Fibroblast of lung (primary cell): ENCODE results near the gene SLC41A1. TPM values are rescaled to one million over a fixed set of nuclear protein-coding genes. Genes with fewer than 3 reads are reported as not detected.

Source experiments
- DNase-seq, 2 donors: peaks; one replicate each; pipeline versions ENCODE4 v3.0.0 to v3.0.0-alpha.2; 2010; ENCODE audit warnings: low read depth in 2 of 2
- H2AFZ ChIP-seq: 2 replicates; pipeline ENCODE4 v1.5.1; 2012; ENCODE audit warnings: low read length, control low read depth, inconsistent platforms
- H3K27ac ChIP-seq: 2 replicates; pipeline ENCODE4 v1.5.1; 2011; ENCODE audit warnings: low read length, control low read depth; ENCODE audit not compliant: insufficient read depth
- H3K27me3 ChIP-seq: 2 replicates; pipeline ENCODE4 v1.5.1; 2011; ENCODE audit warnings: mild to moderate bottlenecking, low read length; ENCODE audit not compliant: control insufficient read depth, insufficient read depth
- H3K36me3 ChIP-seq: 2 replicates; pipeline ENCODE4 v1.5.1; 2011; ENCODE audit warnings: low read length; ENCODE audit not compliant: control insufficient read depth, insufficient read depth
- H3K4me1 ChIP-seq: 2 replicates; pipeline ENCODE4 v1.5.1; 2011; ENCODE audit warnings: low read length; ENCODE audit not compliant: control insufficient read depth, insufficient read depth; ENCODE audit errors: extremely low read depth
- H3K4me2 ChIP-seq: 2 replicates; pipeline ENCODE4 v1.5.1; 2011; ENCODE audit warnings: low read length, control low read depth; ENCODE audit not compliant: insufficient read depth; ENCODE audit errors: extremely low read depth
- H3K4me3 ChIP-seq, 4 experiments: fragments of 200-600 bp in 1 of 4; sonication (generic) in 1 of 4; replicated peaks in 1 of 4; 2 replicates each; pipeline ENCODE4 v1.5.1; 2011 to 2016; ENCODE audit warnings: low read length in 4 of 4, low read depth in 3 of 4, mild to moderate bottlenecking in 3 of 4, control low read depth in 2 of 4, inconsistent platforms in 1 of 4, mixed read lengths in 1 of 4; ENCODE audit not compliant: insufficient read depth in 1 of 4; ENCODE audit errors: control extremely low read depth in 1 of 4
- H3K79me2 ChIP-seq: 2 replicates; pipeline ENCODE4 v1.5.1; 2012; ENCODE audit warnings: mild to moderate bottlenecking, low read length, inconsistent platforms; ENCODE audit not compliant: control insufficient read depth, insufficient read depth
- H3K9ac ChIP-seq: 2 replicates; pipeline ENCODE4 v1.5.1; 2011; ENCODE audit warnings: mild to moderate bottlenecking, low read length, control low read depth; ENCODE audit not compliant: insufficient read depth
- H3K9me3 ChIP-seq: 2 replicates; pipeline ENCODE4 v1.5.1; 2012; ENCODE audit warnings: low read depth, low read length; ENCODE audit not compliant: control insufficient read depth, insufficient read depth
- H4K20me1 ChIP-seq: 2 replicates; pipeline ENCODE4 v1.5.1; 2011; ENCODE audit warnings: low read length; ENCODE audit not compliant: control insufficient read depth, insufficient read depth; ENCODE audit errors: extremely low read depth
- EZH2 ChIP-seq: IDR thresholded peaks from 2 replicates; pipeline ENCODE4 v1.5.1; 2012; ENCODE audit warnings: low read length, control low read depth, mild to moderate bottlenecking; ENCODE audit errors: missing control alignments
- polyA plus RNA-seq, 2 donors: library from polyadenylated mRNA; depleted of rRNA in 1 of 2; stranded (reverse) in 1 of 2; unstranded in 1 of 2; fragments of >200 nt; gene quantifications; 2 replicates each; pipeline ENCODE4 v1.2.1, GENCODE V29; 2011 to 2012; ENCODE audit warnings: missing spikeins in 1 of 2
- total RNA-seq: library from RNA; depleted of rRNA; stranded (reverse); fragments of >200 nt; gene quantifications from 2 replicates; pipeline ENCODE4 v1.2.1, GENCODE V29; 2014
- TF ChIP-seq, protein P1 (sequence below), 2 donors: IDR thresholded peaks in 1 of 2; conservative IDR thresholded peaks in 1 of 2; 1 replicate in 1 of 2; 2 replicates in 1 of 2; pipeline ENCODE4 v1.5.1; 2011 to 2012; ENCODE audit warnings: low read length in 2 of 2, control low read depth in 1 of 2, inconsistent platforms in 1 of 2, low read depth in 1 of 2, mild to moderate bottlenecking in 1 of 2

SLC41A1 gene
- total and polyA plus RNA-seq, 2 donors (not counting 1 experiment from before 2014, with no cell fraction given) = 24.6 to 28.9 TPM

DNA sequence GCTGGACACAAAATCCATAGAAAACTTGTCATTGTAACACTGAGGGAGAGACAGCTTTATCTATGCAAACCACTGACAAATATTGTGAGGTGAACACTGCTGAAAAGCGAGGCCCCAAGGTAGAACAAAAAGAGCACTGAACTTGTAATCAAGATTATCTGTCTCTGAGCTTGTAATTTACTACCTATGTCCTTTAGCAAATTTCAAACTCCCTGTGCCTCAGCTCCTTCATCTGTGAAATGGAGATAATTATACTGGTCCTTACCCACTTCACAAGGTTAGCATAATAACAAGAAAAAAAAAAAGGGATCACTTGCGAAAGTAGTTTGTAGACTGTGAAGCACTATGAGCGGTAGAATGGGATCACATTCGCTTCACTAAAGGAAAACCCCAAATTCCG lies 58.1 kb downstream of the SLC41A1 start:
- TF ChIP-seq, protein P1, sequence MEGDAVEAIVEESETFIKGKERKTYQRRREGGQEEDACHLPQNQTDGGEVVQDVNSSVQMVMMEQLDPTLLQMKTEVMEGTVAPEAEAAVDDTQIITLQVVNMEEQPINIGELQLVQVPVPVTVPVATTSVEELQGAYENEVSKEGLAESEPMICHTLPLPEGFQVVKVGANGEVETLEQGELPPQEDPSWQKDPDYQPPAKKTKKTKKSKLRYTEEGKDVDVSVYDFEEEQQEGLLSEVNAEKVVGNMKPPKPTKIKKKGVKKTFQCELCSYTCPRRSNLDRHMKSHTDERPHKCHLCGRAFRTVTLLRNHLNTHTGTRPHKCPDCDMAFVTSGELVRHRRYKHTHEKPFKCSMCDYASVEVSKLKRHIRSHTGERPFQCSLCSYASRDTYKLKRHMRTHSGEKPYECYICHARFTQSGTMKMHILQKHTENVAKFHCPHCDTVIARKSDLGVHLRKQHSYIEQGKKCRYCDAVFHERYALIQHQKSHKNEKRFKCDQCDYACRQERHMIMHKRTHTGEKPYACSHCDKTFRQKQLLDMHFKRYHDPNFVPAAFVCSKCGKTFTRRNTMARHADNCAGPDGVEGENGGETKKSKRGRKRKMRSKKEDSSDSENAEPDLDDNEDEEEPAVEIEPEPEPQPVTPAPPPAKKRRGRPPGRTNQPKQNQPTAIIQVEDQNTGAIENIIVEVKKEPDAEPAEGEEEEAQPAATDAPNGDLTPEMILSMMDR (conservative IDR thresholded peaks at IDR 0.05 in 1 of 2, IDR thresholded peaks at IDR 0.05 in 1 of 2; ENCODE audit: low read depth in 1 of 2, low read length in 2 of 2) = no peak
- TF ChIP-seq EZH2 = no peak
- H3K9ac ChIP-seq = no peak overlapping the region

DNA sequence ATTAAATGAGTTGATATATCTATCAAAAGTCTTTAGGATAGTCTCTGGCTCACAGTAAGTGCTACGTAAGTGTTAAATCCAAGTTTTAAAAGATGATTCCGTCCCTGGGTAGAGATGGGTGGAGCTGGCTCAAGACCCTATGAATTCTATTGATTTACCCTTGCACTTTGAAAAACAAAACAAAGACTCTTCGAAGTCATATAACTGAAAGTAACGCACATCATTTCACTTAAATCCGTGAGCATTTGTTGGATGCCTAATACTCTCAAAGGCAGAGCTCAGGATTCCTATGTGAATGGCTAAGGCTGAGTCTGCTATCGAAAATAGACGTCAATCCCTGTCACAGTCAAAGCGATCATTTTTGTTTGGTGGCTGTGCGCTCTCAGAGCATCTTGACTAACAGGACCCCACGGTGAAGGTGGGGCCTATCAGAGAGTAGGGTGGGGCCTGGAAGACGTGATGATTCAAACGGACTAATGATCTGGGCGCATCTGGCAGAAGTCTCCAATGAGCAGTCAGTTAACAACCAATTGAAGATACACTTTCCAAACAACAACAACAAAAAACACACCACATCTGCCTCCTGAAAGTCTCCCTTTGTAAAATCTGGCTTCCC lies 61.9 kb downstream of the SLC41A1 start:
- Histone ChIP-seq H3K27ac (no peak overlapping the region), H3K9me3 (no peaks in the 10 kb centered on the region), H4K20me1 (peaks cover 2% of the 10 kb centered on the region), H3K4me1 (peaks cover 5% of the 10 kb centered on the region), H3K4me3 (no peak overlapping the region), H3K9ac (no peak overlapping the region), H3K36me3 (no peaks in the 10 kb centered on the region), H3K27me3 (no peaks in the 10 kb centered on the region), H2AFZ (no peak overlapping the region), H3K4me2 (no peak overlapping the region), H3K79me2 (peaks cover 32% of the 10 kb centered on the region)
- TF ChIP-seq, protein P1 (conservative IDR thresholded peaks at IDR 0.05 in 1 of 2, IDR thresholded peaks at IDR 0.05 in 1 of 2; ENCODE audit: low read depth in 1 of 2, low read length in 2 of 2) = no peak
- no peak for TF ChIP-seq EZH2
- peak in 1 of 2 donors; percentile 12 for DNase-seq

More for the DNA sequence above, 58.1 kb downstream of the SLC41A1 start:
- DNase-seq = no peak
- no peaks in the 10 kb centered on the region for H3K27me3 ChIP-seq
- H4K20me1 ChIP-seq = no peaks in the 10 kb centered on the region
- H3K79me2 ChIP-seq = no peaks in the 10 kb centered on the region
- H2AFZ ChIP-seq = no peak overlapping the region
- no peak overlapping the region for H3K27ac ChIP-seq
- H3K9me3 ChIP-seq = no peaks in the 10 kb centered on the region
- no peaks in the 10 kb centered on the region for H3K36me3 ChIP-seq
- H3K4me2 ChIP-seq = no peak overlapping the region
- H3K4me1 ChIP-seq = no peaks in the 10 kb centered on the region
- H3K4me3 ChIP-seq = no peak overlapping the region

DNA sequence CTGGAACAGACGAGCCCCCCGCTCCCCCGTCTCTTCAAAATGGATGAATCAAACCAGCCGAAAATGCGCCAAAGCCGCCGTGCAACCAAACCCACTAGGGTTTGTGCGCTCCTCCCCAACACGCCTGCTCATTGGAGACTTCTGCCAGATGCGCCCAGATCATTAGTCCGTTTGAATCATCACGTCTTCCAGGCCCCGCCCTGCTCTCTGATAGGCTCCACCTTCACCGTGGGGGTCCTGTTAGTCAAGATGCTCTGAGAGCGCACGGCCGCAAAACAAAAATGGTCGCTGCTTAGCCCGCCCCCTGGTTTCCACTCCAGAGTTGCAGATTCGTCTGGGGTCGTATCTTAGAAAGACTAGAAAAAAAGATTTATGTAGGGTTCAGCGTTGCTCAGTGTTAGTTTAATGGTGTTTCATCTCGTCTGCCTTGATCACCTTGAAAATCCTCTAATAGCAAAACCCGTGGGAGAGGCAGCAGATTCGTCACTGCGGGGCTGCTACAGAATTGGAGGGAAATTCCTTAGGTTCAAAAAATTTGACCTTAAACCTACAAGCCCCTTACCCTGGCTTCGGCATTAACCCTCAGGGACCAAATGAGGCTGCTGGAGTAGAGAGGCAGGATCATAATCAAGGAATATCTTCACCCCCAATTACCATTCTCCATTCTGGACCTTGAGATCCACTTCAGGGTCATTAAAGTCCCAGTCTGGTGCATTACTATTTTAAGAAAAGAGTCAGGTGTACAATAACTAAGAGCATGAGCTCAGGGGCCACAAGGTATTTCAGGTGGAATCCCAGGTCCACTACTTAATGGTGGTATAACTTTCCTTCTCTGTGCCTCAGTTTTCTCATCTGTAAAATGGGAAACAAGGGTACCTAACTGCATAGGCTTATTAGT lies 62.6 kb downstream of the SLC41A1 start, which contains the start of gene NUCKS1:
TSS of gene NUCKS1 (minus strand) at position 45 of the 898 bp plus-strand sequence. CDS start 209 bp downstream, outside the sequence.
- DNase-seq = peak; percentile 100
- H3K36me3 ChIP-seq = no peaks in the 10 kb centered on the region
- peaks cover 2% of the 10 kb centered on the region for H4K20me1 ChIP-seq
- H3K9ac ChIP-seq = peak within 1 kb of the TSS; percentile 86
- no peaks in the 10 kb centered on the region for H3K27me3 ChIP-seq
- peak within 1 kb of the TSS; percentile 98 for H2AFZ ChIP-seq
- no peaks in the 10 kb centered on the region for H3K9me3 ChIP-seq
- TF ChIP-seq, protein P1 (conservative IDR thresholded peaks at IDR 0.05 in 1 of 2, IDR thresholded peaks at IDR 0.05 in 1 of 2; ENCODE audit: low read depth in 1 of 2, low read length in 2 of 2) = peak; percentile 18 to 39
- TF ChIP-seq EZH2 = no peak
- H3K4me1 ChIP-seq = peaks cover 5% of the 10 kb centered on the region
- H3K4me2 ChIP-seq = peak within 1 kb of the TSS; percentile 88
- H3K79me2 ChIP-seq = peaks cover 40% of the 10 kb centered on the region
- H3K4me3 ChIP-seq = peak within 1 kb of the TSS; percentile 60 to 97 (median 78)
- H3K27ac ChIP-seq = peak within 1 kb of the TSS; percentile 93
